NCI-H128 (cell line): Measurements from ENCODE around the gene SMAD5.

Experiments used
- DNase-seq: peaks from one replicate; lab custom pipeline; 2025; ENCODE audit not compliant: unreplicated experiment; lab: John Stamatoyannopoulos, UW

The SMAD5 gene

DNA sequence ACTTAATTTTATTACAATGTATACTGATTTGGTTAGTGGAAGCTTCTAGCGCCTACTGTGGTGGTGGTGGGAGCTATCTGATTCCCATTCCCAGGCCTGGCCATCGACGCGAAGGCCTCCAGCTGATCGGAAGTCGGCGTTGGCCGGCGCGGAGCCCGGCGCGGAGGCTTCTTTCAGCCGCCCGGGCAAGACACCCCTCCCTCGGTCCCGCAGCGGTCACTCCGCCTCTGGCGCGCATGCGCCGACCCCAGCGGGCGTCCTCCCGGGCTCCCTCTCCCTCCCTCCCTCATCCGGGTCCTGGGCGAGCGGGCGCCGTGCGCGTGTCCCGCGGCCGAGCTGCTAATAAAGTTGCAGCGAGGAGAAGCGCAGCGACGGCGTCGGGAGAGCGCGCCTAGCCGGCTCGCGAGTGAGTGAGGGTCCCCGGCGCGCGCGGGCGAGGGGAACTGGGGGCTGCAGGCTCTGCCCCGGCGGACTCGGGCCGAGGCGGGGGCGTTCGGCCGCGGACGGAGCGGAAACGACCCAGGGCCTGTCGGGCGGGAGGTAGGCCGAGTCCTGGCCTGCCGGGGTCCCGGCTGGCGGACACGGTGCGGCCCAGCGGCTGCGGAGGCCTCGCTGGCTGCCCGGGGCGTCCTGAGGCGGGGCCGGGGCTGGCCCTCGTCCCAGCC, at the start of gene SMAD5:
SMAD5 (plus strand) TSS at position 289 of the 665 bp plus-strand sequence. CDS start 20,916 bp downstream, outside the sequence.
- DNase-seq = peak; percentile 70

DNA sequence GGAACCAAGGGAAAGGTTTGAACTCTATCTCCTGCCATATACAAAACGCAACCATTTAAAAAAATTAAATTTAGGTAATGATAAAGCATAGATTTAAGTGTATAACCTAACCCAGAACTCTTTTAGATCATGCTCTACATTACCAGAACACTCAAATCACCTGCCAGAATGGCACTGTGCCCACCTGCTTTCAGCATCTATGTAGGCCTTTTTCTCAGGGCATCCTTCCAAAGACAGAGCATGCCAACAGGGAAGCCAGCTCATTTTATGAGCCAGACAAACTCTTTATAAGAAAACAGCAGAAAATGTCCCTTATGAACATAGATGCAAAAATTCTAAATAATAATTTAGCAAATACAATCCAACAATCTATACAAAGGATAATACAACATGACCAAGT, 47.9 kb upstream of the SMAD5 start:
- no peak for DNase-seq

DNA sequence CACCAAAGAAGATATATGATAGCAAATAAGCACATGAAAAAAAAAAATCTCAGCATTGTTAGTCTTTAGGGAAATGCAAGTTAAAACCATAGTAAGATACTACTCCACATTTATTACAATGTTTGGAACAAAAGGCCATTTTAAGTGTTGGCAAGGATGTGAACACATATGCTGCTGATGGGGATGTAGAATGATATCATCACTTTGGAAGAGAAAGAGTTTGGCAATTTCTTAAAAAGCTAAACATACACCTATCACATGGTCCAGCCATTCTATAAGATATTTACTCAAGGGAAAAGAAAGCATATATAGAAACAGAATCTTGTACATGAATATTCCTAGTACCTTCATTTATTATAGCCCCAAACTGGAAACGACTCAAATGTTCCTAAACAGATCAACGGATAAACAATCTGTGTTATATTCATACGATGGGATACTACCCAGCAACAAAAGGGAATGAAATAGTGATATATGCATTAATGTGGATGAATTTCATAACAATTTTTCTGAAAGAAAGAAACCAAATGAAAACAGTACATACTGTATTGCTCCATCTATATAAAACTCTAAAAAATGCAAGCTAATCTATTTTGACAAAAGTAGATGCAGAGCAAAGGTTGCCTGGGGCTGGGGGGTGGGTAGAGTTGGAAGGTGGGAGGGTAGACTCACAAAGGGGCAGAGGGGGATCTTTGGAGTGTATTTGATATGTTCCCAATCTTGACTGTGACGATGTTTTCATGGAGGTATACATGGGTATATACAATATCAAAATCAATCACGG, 45.7 kb upstream of the SMAD5 start:
- no peak for DNase-seq

- DNase-seq = no peak
Measured at GRCh38 chr5:136087961-136088871, 44.4 kb upstream of the SMAD5 start.

DNA sequence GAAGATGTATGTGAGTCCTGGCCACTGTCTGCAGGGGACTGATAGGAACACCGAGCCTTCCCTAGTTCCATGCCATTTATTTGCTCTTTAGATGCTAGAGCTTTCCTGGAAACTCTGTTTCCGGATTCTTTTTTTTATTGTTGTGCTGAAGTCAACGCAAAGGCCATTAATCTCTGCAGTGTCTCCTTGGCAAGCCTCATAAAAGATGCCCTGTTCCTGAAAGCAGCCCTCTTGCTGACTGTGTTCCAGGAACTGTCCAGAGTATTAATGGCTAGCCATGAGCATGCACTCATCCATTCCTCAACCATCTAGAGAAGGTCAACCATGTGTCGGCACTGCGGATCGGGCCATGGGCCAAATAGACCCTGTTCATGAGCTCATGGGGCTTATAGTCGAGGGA, 42.9 kb upstream of the SMAD5 start:
- DNase-seq = no peak

DNA sequence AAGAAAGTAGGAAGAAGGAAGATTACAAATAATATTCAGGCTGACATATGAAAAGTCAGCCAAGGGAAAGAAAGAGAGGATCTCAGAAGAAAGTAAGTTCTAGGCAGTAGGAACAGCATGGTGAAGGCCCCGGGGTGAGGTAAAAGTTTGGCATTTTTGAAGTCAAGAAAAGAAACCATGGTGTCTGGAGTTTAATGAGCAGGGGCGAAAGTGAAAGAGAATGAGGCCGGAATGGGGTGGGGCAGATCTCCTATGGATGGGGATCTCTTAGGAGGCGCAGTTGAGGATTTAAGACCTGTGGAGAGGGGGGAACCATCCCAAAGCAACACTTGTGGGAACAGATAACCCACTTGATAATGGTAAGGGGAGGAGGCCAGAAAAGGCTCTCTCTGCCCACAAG, 42.3 kb upstream of the SMAD5 start:
- DNase-seq = no peak

DNA sequence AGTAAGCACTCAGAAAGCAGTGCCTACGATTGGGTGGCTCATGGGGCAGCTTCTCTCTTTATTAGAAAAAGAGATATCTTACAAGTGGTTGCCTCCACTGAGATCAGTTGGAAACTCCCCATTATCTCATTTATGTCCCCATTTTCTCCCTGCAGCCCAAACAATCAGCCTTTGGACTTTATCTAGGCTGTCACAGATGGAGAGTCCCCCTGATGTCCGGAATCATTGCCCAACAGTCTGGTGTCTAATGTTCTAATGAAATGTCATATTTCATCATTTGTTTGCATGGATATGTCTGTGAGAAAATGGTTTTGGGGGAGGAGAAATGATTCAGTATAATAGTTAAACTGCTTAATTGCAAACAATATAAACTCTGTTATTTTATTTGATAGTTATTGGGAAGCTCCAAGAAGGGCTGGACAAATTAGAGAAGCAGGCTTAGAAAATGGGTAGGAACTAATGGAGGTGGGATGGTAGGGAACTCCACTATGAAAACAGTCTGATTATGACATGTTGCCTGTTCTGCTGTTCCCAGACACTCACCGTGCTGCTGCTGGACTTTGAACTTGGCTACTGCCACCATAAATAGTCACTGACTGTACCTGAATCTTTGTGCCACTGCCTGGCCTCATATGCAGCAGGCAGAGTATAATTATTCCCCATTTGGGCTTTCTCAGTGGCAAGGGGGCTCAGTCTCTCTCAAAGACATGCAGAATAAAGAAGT, 38.3 kb upstream of the SMAD5 start:
- no peak for DNase-seq

GRCh38 chr5:136094913-136095641, 37.6 kb upstream of the SMAD5 start:
- DNase-seq = no peak

DNA sequence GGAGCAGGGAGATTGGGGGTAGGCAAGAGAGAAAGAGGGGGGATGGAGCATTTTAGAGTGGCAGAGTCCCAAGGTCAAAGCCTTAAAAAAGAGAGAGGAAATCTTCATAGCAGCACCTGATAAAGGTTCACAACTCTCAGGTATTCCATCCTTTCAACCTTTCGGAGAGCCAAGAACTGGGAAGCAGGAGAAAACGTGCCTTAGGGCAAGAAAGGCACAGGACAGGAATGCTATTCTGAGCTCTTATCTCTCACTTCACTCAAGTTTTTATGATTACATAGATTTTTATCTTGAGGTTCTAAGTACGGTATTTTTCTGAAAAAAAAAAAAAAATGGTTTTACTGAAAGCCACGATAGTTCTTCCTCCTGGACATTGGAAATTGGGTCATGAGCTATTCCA, 34.5 kb upstream of the SMAD5 start:
- no peak for DNase-seq

DNA sequence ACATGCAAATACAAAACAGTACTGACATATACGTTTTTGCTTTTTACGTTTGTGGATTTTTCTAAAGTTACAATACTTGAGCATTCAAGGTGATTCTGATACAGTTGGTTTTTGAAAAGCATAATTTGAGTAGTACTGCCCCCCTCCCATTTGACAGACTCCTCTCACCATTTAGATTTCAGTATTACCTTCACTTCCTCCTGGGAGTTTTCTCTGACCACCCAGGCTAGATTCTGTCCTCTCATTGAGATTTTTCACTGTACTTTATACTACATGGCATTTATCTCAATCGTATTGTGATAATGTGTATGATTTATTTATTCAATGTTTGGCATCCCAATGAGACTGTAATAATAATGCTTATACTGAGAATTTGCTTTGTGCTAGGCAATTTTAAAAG, 32.8 kb upstream of the SMAD5 start:
- DNase-seq = no peak

GRCh38 chr5:136101884-136102283, 30.8 kb upstream of the SMAD5 start:
- no peak for DNase-seq

- DNase-seq = no peak
Measured at GRCh38 chr5:136103118-136103517, 29.5 kb upstream of the SMAD5 start.

DNA sequence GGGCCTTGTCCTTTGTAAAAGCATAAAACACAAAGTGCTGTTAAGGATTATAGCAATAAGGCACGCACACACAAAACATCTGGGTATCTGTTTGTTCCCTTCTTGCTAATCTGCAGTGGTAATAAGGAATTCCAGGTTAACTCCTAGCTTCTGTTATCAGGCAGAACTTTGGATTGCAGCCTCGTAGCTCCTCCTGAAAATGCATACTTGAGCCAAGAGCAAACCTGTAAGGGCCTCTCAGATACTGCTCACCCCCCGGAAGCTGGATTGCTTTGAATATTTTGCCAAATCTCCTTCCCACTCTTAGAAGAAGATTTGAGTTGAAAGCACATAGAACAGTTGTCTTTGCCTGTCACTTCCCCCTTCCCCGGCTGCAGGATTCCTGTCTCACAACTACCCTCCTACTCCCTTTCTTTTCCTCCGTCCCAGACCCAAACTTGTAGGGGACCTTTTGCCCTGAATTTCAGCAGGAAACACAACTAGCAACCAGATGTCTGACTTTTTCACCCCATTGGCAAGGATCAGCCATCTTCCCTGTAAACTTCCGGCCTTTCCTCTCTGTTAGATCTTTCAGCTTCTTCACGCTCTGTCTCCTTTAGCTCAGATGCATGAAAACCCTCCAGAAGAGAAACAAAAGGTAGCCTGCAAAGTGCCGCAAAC, 28.2 kb upstream of the SMAD5 start:
- DNase-seq = no peak

GRCh38 chr5:136106351-136107031, 26.2 kb upstream of the SMAD5 start:
- DNase-seq = no peak

GRCh38 chr5:136108180-136108611, 24.4 kb upstream of the SMAD5 start:
- DNase-seq = no peak

DNA sequence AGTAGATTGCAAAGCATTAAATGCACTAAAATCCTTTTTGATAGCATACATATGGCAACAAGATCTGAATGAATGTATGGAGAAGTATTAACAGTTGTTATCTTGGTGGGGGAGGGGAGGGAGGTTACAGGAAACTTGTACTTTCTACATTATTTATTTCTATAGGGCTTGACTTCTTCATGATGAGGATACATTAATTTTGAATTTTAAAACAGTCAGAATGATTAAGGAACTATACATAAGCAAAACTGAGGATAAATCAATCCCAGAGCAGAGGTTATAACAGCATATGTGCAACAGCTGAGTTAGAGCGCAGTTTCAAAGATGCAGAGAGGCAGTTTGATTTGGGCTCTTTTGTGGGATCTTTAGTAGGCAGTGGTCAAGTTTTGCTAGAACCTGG, 23.9 kb upstream of the SMAD5 start:
- no peak for DNase-seq

DNA sequence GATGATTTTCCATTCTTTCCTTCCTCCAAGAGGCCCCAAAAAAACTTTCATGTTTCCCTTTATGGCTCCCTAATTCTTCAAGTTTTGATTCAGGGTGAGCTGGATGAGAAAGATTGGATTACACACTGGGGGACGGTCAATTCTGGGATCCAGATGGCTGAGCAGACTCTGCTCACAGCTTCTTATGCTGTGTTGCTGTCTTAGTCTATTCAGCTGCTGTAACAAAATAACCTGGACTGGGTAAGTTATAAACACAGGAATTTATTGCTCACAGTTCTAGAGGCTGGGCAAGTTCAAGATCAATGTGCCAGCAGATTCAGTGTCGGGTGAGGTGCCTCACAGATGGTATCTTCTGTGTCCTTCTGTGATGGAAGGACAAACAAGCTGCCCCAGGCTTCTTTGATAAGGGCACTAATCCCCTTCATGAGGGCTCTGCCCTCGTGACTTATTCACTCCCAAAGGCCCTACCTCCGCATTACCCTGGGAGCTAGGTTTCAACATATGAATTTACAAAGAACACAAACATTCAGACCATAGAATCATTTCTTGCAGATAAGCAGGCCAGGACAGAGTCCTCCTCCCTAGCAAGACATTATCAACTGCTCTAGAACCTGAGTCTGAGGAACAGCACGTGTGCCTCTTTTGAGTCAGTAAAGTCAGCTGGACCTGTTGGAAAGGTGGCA, 23.1 kb upstream of the SMAD5 start:
- DNase-seq = no peak

- no peak for DNase-seq
Measured at GRCh38 chr5:136113606-136114005, 19.0 kb upstream of the SMAD5 start.
